Kidney capillary endothelial cell (primary cell): Measurements from ENCODE around the gene CHDH.

Source experiments
- DNase-seq: peaks from one replicate; pipeline ENCODE4 v3.0.0-alpha.2; 2018; ENCODE audit warnings: low spot score

The CHDH gene

GRCh38 chr3:53808496-53808895 is 37.7 kb downstream of the CHDH start:
- DNase-seq, result no peak

- DNase-seq, result no peak
Observed at GRCh38 chr3:53807117-53807810, 39.0 kb downstream of the CHDH start.

GRCh38 chr3:53806182-53807116 is 39.8 kb downstream of the CHDH start:
- DNase-seq, result no peak

GRCh38 chr3:53805463-53806159 is 40.6 kb downstream of the CHDH start:
- no peak for DNase-seq

- no peak for DNase-seq
Observed at GRCh38 chr3:53804697-53805462, 41.3 kb downstream of the CHDH start.

GRCh38 chr3:53803816-53804695 is 42.2 kb downstream of the CHDH start:
- no peak for DNase-seq

- no peak for DNase-seq
Observed at GRCh38 chr3:53803124-53803815, 42.9 kb downstream of the CHDH start.

GRCh38 chr3:53802256-53802880 is 43.9 kb downstream of the CHDH start:
- DNase-seq, result no peak

- no peak for DNase-seq
Observed at GRCh38 chr3:53801319-53801718, 44.9 kb downstream of the CHDH start.

GRCh38 chr3:53800041-53800906 is 45.9 kb downstream of the CHDH start:
- DNase-seq, result no peak

GRCh38 chr3:53799338-53799865 is 46.8 kb downstream of the CHDH start:
- DNase-seq, result no peak

GRCh38 chr3:53798144-53798543 is 48.1 kb downstream of the CHDH start:
- no peak for DNase-seq

GRCh38 chr3:53795789-53796560 is 50.2 kb downstream of the CHDH start:
- DNase-seq, result no peak

- no peak for DNase-seq
Observed at GRCh38 chr3:53795176-53795575, 51.0 kb downstream of the CHDH start.

GRCh38 chr3:53794597-53794996 is 51.6 kb downstream of the CHDH start:
- DNase-seq, result no peak

GRCh38 chr3:53792866-53793265 is 53.4 kb downstream of the CHDH start:
- DNase-seq, result no peak

- DNase-seq, result no peak
Observed at GRCh38 chr3:53791317-53791716, 54.9 kb downstream of the CHDH start.

GRCh38 chr3:53790470-53790869 is 55.7 kb downstream of the CHDH start:
- no peak for DNase-seq
